A549 (cell line): ENCODE data around the gene KCNG1. TPM values are rescaled to one million over a fixed set of nuclear protein-coding genes. Genes with fewer than 3 reads are reported as not detected.

Source experiments
- ATAC-seq, 2 experiments: fragments of 200-7000 bp in 1 of 2; fragments of >200 bp in 1 of 2; cut with Nextera tagmentation in 1 of 2; cut with Tn5 transposase in 1 of 2; 3 replicates each; pipeline versions ENCODE4 v1.8.0 to v1.9.1; 2018 to 2020; ENCODE audit warnings: mild to moderate bottlenecking in 1 of 2, moderate library complexity in 1 of 2
- CTCF ChIA-PET: fragments of 300-600 bp; sonication (Branson Sonifier 250); formaldehyde crosslinking; extraction: SDS; loops from one replicate; lab custom pipeline; 2021; ENCODE audit warnings: antibody characterized with exemption, inconsistent platforms; lab: Yijun Ruan, JAX
- POLR2A ChIA-PET: fragments of 350-600 bp; formaldehyde crosslinking; extraction: SDS; loops from one replicate; lab custom pipeline; 2021; ENCODE audit warnings: antibody characterized with exemption, inconsistent platforms; lab: Yijun Ruan, JAX
- DNase-seq, 2 experiments: peaks; one replicate each; pipeline versions ENCODE4 v3.0.0 to v3.0.0-alpha.2; 2011 to 2016; ENCODE audit warnings: low read depth in 1 of 2, low spot score in 1 of 2
- FAIRE-seq: peaks from 2 replicates; lab custom pipeline; 2011; peaks lifted over from hg19 to GRCh38; lab: Jason Lieb, UNC
- H3K27ac ChIP-seq, 2 experiments: fragments of >200 bp; sonication (Bioruptor Twin); formaldehyde crosslinking; 3 replicates each; pipeline ENCODE4 v1.5.1; 2016 to 2017
- H3K4me1 ChIP-seq: fragments of >200 bp; sonication (Bioruptor Twin); formaldehyde crosslinking; 3 replicates; pipeline ENCODE4 v1.6.1; 2016
- H3K4me2 ChIP-seq: fragments of >200 bp; sonication (Bioruptor Twin); formaldehyde crosslinking; 3 replicates; pipeline ENCODE4 v1.6.1; 2016
- H3K4me3 ChIP-seq: fragments of >200 bp; sonication (Bioruptor Twin); formaldehyde crosslinking; 3 replicates; pipeline ENCODE4 v1.5.1; 2016
- H3K9me3 ChIP-seq: fragments of >200 bp; sonication (Bioruptor Twin); formaldehyde crosslinking; 3 replicates; pipeline ENCODE4 v1.6.1; 2016
- CBX2 ChIP-seq: fragments of 200-600 bp; sonication (generic); IDR thresholded peaks from 2 replicates; pipeline ENCODE4 v1.6.1; 2016; ENCODE audit warnings: low read depth, mild to moderate bottlenecking, borderline replicate concordance
- FOSL2 ChIP-seq, 2 experiments: fragments of 450-650 bp in 1 of 2; fragments of >200 bp in 1 of 2; sonication (Bioruptor Twin) in 1 of 2; formaldehyde crosslinking; IDR thresholded peaks; 2 replicates each; pipeline versions ENCODE4 v1.5.0 to v1.6.1; 2016 to 2020; ENCODE audit warnings: mild to moderate bottlenecking in 1 of 2, moderate library complexity in 1 of 2
- HOXB13 ChIP-seq: fragments of 250-450 bp; sonication (Bioruptor Pico); IDR thresholded peaks from 2 replicates; pipeline ENCODE4 v1.5.0; 2020; ENCODE audit warnings: low read depth, mild to moderate bottlenecking, moderate library complexity
- NPAS2 ChIP-seq: fragments of 250-450 bp; sonication (Bioruptor Pico); IDR thresholded peaks from 2 replicates; pipeline ENCODE4 v1.8.0; 2022; ENCODE audit warnings: mild to moderate bottlenecking, moderate library complexity, borderline replicate concordance
- RAD21 ChIP-seq, 2 experiments: fragments of >200 bp in 1 of 2; sonication (Bioruptor Twin) in 1 of 2; formaldehyde crosslinking in 1 of 2; IDR thresholded peaks in 1 of 2; conservative IDR thresholded peaks in 1 of 2; 2 replicates in 1 of 2; 3 replicates in 1 of 2; pipeline ENCODE4 v1.6.1; 2012 to 2018; ENCODE audit warnings: inconsistent platforms in 1 of 2
- RARB ChIP-seq: fragments of 250-450 bp; sonication (Bioruptor Pico); IDR thresholded peaks from 2 replicates; pipeline ENCODE4 v1.8.0; 2021; ENCODE audit warnings: mild to moderate bottlenecking, moderate library complexity
- RCOR1 ChIP-seq: fragments of 150-350 bp; IDR thresholded peaks from 2 replicates; pipeline ENCODE4 v1.6.1; 2014; ENCODE audit warnings: antibody characterized with exemption, low read length, low read depth
- SREBF2 ChIP-seq: fragments of 450-650 bp; IDR thresholded peaks from 2 replicates; pipeline ENCODE4 v1.6.1; 2014; ENCODE audit warnings: mild to moderate bottlenecking, moderate library complexity
- ZC3H11A ChIP-seq: fragments of 450-650 bp; IDR thresholded peaks from 2 replicates; pipeline ENCODE4 v1.6.1; 2014; ENCODE audit warnings: antibody characterized with exemption, mild to moderate bottlenecking
- ZFP36 ChIP-seq: fragments of 450-650 bp; IDR thresholded peaks from 2 replicates; pipeline ENCODE4 v1.6.1; 2014; ENCODE audit warnings: borderline replicate concordance; ENCODE audit not compliant: partially characterized antibody
- ZNF302 ChIP-seq: fragments of 250-450 bp; sonication (Bioruptor Pico); IDR thresholded peaks from 2 replicates; pipeline ENCODE4 v1.9.0; 2021; ENCODE audit warnings: inconsistent platforms, mild to moderate bottlenecking, moderate library complexity
- WGBS: methylation state at CpG from one replicate; pipeline ENCODE4 v1.1.6; 2017; ENCODE audit errors: missing lambda C conversion rate; 5-methylcytosine and 5-hydroxymethylcytosine counted together
- polyA plus RNA-seq, 4 experiments: library from polyadenylated mRNA; depleted of rRNA in 3 of 4; stranded (reverse); fragments of >200 nt; fragmentation: RNase III in 1 of 4; extraction: RNeasy Plus Mini Kit Qiagen cat#74134 plus additional on column Dnase treatment in 1 of 4; gene quantifications; 2 replicates in 3 of 4; 3 replicates in 1 of 4; pipeline ENCODE4 v1.2.3, GENCODE V29; 2011 to 2017
- TF ChIP-seq, protein P1 (sequence below): fragments of >200 bp; sonication (Bioruptor Twin); formaldehyde crosslinking; IDR thresholded peaks from 2 replicates; pipeline ENCODE4 v1.6.1; 2016
- TF ChIP-seq, protein P2 (sequence below): fragments of 450-650 bp; IDR thresholded peaks from 2 replicates; pipeline ENCODE4 v1.6.1; 2014; ENCODE audit warnings: antibody characterized with exemption
- TF ChIP-seq, protein P3 (sequence below): fragments of >200 bp; sonication (Bioruptor Twin); formaldehyde crosslinking; IDR thresholded peaks from 3 replicates; pipeline ENCODE4 v1.5.1; 2016

KCNG1 gene
- polyA plus RNA-seq, 2 of the 4 experiments (the other 2 are of a cell fraction): 8.5 to 12.3 TPM

DNA sequence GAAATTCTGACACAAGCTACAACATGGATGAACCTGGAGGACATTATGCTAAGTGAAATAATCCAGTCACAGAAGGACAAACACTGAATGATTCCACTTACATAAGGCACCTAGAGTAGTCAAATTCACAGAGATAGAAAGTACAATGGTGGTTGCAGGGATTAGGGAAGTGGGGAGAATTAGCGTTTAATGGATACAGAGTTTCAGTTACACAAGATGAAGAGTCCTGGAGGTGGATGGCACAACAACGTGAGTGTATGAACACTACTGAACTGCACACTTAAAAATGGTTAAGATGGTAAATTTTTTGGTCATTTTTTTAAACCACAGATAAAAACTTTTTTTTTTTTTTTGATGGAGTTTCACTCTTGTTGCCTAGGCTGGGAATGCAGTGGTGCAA, 39.6 kb downstream of the KCNG1 start:
- Histone ChIP-seq H3K9me3 (no peaks in the 10 kb centered on the region), H3K4me3 (no peak overlapping the region)
- no peak for TF ChIP-seq HOXB13
- TF ChIP-seq NPAS2 (CRISPR knock-in tag): no peak
- TF ChIP-seq RARB (CRISPR knock-in tag): no peak
- TF ChIP-seq, protein P1, sequence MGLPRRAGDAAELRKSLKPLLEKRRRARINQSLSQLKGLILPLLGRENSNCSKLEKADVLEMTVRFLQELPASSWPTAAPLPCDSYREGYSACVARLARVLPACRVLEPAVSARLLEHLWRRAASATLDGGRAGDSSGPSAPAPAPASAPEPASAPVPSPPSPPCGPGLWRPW: no peak
- TF ChIP-seq SREBF2: no peak
- no peak for TF ChIP-seq ZFP36
- TF ChIP-seq ZC3H11A: no peak
- TF ChIP-seq FOSL2 (IDR thresholded peaks at IDR 0.05): no peak
- no peak for TF ChIP-seq FOSL2 (CRISPR knock-in tag; IDR thresholded peaks at IDR 0.05)
- TF ChIP-seq, all 56 proteins: peak for 0
- peaks cover 41% of the 10 kb centered on the region for H3K4me1 ChIP-seq
- 71% methylated on average over 2 of the region's 2 CpGs for WGBS
- no peak overlapping the region; a peak in 1 of 6 replicates for H3K27ac ChIP-seq
- no peak for ATAC-seq
- CTCF ChIA-PET: interaction anchor here (1.1 to 20.8 kb wide), 9 partner anchors 8 to 613 kb away, joined by 3 to 565 read pairs (median 6); partner anchors contain the start of genes BCAS4, DPM1 and MOCS3
- POLR2A ChIA-PET: no interaction called here
- no peak for DNase-seq
- FAIRE-seq: no peak
- no peak overlapping the region for H3K4me2 ChIP-seq

DNA sequence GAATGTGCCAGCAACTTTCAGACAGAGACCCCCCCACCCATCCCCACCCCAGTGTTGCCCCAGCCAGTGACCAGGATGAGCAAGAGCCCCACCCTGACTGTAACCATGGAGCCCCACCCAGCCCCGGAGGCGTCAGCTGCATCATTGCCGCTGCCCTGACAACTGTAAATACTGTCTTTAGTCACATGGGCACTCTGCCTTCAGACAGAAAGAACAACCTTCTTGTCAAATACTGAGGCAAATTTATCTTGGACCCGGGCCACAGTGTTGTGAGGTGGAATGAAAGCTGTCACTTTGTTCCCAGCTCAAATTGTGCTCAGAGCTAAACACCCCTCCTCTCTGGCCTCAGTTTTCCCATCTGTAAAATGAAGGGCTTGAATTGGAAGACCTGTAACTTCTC, 40.5 kb downstream of the KCNG1 start:
- TF ChIP-seq, protein P2, sequence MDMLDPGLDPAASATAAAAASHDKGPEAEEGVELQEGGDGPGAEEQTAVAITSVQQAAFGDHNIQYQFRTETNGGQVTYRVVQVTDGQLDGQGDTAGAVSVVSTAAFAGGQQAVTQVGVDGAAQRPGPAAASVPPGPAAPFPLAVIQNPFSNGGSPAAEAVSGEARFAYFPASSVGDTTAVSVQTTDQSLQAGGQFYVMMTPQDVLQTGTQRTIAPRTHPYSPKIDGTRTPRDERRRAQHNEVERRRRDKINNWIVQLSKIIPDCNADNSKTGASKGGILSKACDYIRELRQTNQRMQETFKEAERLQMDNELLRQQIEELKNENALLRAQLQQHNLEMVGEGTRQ: peak; percentile 68
- no peak for TF ChIP-seq RAD21 (conservative IDR thresholded peaks at IDR 0.05 in 1 of 2, IDR thresholded peaks at IDR 0.05 in 1 of 2)
- Histone ChIP-seq H3K4me3 (no peak overlapping the region), H3K27ac (peak overlapping the region; percentile 53 to 75; a peak in 5 of 6 replicates), H3K4me2 (peak overlapping the region; percentile 54), H3K9me3 (no peaks in the 10 kb centered on the region), H3K4me1 (peaks cover 41% of the 10 kb centered on the region)
- WGBS: 0% methylated on average over 4 of the region's 4 CpGs
- CTCF ChIA-PET: interaction anchor here (0.5 to 20.8 kb wide), 47 partner anchors 9 to 1168 kb away, joined by 3 to 565 read pairs (median 4); partner anchors contain the start of genes BCAS4, DPM1 and MOCS3
- POLR2A ChIA-PET: interaction anchor here (0.5 to 1.1 kb wide), 3 partner anchors 51 to 353 kb away, joined by 3 to 4 read pairs (median 4); no protein-coding TSS in a partner anchor
- DNase-seq: peak; percentile 48 to 80
- peak; percentile 52 to 57 for ATAC-seq
- no peak for FAIRE-seq

DNA sequence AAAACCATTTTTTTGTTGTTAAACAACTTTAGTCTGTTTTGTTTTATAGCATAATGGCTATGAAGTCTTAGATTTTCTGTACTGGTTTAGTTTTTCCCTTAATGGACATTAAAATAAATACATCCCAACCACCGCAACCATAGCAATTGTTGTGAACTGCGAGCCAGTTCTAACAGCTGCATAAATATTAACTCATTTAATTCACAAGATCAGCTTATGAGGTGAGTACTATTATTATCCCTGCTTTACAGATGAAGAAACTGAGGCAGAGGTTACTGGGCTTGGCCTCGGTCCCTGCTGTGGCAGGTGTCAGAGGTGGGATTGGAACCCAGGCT, 41.2 kb downstream of the KCNG1 start:
- WGBS: 71% methylated on average over 3 of the region's 3 CpGs
- DNase-seq: no peak

More for the DNA sequence above, 41.2 kb downstream of the KCNG1 start:
- no peak overlapping the region for H3K4me3 ChIP-seq
- H3K4me1 ChIP-seq: peaks cover 41% of the 10 kb centered on the region
- FAIRE-seq: no peak
- H3K9me3 ChIP-seq: no peaks in the 10 kb centered on the region
- CTCF ChIA-PET: interaction anchor here (0.5 to 20.8 kb wide), 64 partner anchors 10 to 1168 kb away, joined by 3 to 565 read pairs (median 3); partner anchors contain the start of genes BCAS4 and SALL4
- ATAC-seq: no peak
- TF ChIP-seq RCOR1: no peak
- TF ChIP-seq ZNF302 (CRISPR knock-in tag): no peak
- TF ChIP-seq, protein P3, sequence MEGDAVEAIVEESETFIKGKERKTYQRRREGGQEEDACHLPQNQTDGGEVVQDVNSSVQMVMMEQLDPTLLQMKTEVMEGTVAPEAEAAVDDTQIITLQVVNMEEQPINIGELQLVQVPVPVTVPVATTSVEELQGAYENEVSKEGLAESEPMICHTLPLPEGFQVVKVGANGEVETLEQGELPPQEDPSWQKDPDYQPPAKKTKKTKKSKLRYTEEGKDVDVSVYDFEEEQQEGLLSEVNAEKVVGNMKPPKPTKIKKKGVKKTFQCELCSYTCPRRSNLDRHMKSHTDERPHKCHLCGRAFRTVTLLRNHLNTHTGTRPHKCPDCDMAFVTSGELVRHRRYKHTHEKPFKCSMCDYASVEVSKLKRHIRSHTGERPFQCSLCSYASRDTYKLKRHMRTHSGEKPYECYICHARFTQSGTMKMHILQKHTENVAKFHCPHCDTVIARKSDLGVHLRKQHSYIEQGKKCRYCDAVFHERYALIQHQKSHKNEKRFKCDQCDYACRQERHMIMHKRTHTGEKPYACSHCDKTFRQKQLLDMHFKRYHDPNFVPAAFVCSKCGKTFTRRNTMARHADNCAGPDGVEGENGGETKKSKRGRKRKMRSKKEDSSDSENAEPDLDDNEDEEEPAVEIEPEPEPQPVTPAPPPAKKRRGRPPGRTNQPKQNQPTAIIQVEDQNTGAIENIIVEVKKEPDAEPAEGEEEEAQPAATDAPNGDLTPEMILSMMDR: peak; percentile 35; the same call in 1 of the 3 replicates
- no peak for TF ChIP-seq HOXB13
- TF ChIP-seq CBX2: no peak
- peak overlapping the region; percentile 54 for H3K4me2 ChIP-seq
- peak overlapping the region; percentile 53 to 75; a peak in 5 of 6 replicates for H3K27ac ChIP-seq
- POLR2A ChIA-PET: interaction anchor here (0.6 to 1.1 kb wide), 4 partner anchors 23 to 354 kb away, joined by 3 to 4 read pairs (median 4); partner anchors contain the start of gene MOCS3
